ENCODE measurements around the gene NCKAP5.

Gene NCKAP5

DNA sequence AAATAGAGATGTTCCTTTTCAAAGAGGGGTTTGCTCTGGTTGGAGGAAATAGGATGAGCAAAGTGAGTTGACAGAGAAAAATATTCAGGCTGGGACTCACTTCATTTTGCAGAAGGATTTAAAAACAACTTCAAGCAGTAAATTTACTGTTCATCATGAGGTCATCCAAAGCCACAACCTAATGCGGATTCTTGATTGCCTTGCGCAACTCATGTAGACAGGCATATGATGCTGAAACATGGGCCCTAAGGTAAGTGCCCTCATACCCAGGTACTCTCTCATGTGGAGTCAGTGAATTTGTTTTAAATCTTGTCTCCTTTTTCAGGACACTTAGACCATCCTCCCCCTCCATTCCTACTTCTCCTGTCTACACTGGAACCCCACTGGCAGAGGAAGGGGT, 846.3 kb downstream of the NCKAP5 start:
- Histone ChIP-seq H3F3A (ENCODE audit: insufficient read depth, low read length) (no peaks in the 10 kb centered on the region), H3K4me2 (ENCODE audit: low read length) (no peak overlapping the region)
- TF ChIP-seq, protein P1, sequence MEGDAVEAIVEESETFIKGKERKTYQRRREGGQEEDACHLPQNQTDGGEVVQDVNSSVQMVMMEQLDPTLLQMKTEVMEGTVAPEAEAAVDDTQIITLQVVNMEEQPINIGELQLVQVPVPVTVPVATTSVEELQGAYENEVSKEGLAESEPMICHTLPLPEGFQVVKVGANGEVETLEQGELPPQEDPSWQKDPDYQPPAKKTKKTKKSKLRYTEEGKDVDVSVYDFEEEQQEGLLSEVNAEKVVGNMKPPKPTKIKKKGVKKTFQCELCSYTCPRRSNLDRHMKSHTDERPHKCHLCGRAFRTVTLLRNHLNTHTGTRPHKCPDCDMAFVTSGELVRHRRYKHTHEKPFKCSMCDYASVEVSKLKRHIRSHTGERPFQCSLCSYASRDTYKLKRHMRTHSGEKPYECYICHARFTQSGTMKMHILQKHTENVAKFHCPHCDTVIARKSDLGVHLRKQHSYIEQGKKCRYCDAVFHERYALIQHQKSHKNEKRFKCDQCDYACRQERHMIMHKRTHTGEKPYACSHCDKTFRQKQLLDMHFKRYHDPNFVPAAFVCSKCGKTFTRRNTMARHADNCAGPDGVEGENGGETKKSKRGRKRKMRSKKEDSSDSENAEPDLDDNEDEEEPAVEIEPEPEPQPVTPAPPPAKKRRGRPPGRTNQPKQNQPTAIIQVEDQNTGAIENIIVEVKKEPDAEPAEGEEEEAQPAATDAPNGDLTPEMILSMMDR (IDR thresholded peaks at IDR 0.05; ENCODE audit: low read length), result no peak
- no peak for TF ChIP-seq EZH2 (IDR thresholded peaks at IDR 0.05; ENCODE audit: borderline replicate concordance, low read length)

DNA sequence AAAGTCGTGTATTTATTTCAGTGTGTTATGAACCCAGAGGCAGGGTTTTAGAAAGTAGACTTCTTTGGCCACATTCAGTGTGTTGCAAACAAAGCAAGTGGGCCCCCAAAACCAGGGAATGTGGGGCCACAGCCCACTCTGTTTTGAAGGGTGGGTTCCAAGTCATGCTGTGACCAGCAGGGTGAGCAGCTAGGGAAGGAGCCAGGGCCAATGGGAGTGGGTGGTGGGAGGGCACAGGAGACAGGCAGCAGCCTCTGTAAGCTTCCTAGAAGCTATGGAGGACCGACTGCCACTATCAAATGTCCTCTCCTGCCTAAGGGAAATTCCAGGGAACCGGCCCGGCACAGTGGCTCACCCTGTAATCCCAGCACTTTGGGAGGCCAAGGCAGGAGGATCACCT, 847.9 kb downstream of the NCKAP5 start:
- Histone ChIP-seq H3F3A (ENCODE audit: insufficient read depth, low read length) (no peaks in the 10 kb centered on the region), H3K27ac (ENCODE audit: low read depth, low read length, poor library complexity, severe bottlenecking) (no peak overlapping the region), H4K20me1 (ENCODE audit: insufficient read depth, low read length) (no peaks in the 10 kb centered on the region), H3K27me3 (ENCODE audit: insufficient read depth, low read length) (no peaks in the 10 kb centered on the region), H3K9me3 (ENCODE audit: low read length) (no peaks in the 10 kb centered on the region), H3K4me3 (ENCODE audit: low read depth, low read length, poor library complexity, severe bottlenecking) (no peak overlapping the region), H2AFZ (ENCODE audit: low read length) (no peak overlapping the region), H3K4me1 (ENCODE audit: insufficient read depth, low read length, severe bottlenecking) (peaks cover 10% of the 10 kb centered on the region), H3K9me2 (ENCODE audit: low read depth, low read length) (no peaks in the 10 kb centered on the region), H3K79me2 (ENCODE audit: insufficient read depth, low read length) (no peaks in the 10 kb centered on the region), H3K4me2 (ENCODE audit: low read length) (no peak overlapping the region), H3K9ac (ENCODE audit: low read length) (no peak overlapping the region), H3K36me3 (ENCODE audit: insufficient read depth, low read length) (no peaks in the 10 kb centered on the region)
- TF ChIP-seq, protein P1 (IDR thresholded peaks at IDR 0.05; ENCODE audit: low read length), result no peak
- TF ChIP-seq EZH2 (IDR thresholded peaks at IDR 0.05; ENCODE audit: borderline replicate concordance, low read length), result no peak

More for the DNA sequence above, 846.3 kb downstream of the NCKAP5 start:
- no peak overlapping the region for H3K9ac ChIP-seq (ENCODE audit: low read length)
- no peak overlapping the region for H3K4me3 ChIP-seq (ENCODE audit: low read depth, low read length, poor library complexity, severe bottlenecking)
- H3K9me3 ChIP-seq (ENCODE audit: low read length), result no peaks in the 10 kb centered on the region
- no peaks in the 10 kb centered on the region for H3K27me3 ChIP-seq (ENCODE audit: insufficient read depth, low read length)
- no peaks in the 10 kb centered on the region for H3K4me1 ChIP-seq (ENCODE audit: insufficient read depth, low read length, severe bottlenecking)
- no peaks in the 10 kb centered on the region for H3K79me2 ChIP-seq (ENCODE audit: insufficient read depth, low read length)
- no peak overlapping the region for H3K27ac ChIP-seq (ENCODE audit: low read depth, low read length, poor library complexity, severe bottlenecking)
- H3K9me2 ChIP-seq (ENCODE audit: low read depth, low read length), result no peaks in the 10 kb centered on the region
- no peaks in the 10 kb centered on the region for H4K20me1 ChIP-seq (ENCODE audit: insufficient read depth, low read length)
- H3K36me3 ChIP-seq (ENCODE audit: insufficient read depth, low read length), result no peaks in the 10 kb centered on the region
- no peak overlapping the region for H2AFZ ChIP-seq (ENCODE audit: low read length)

DNA sequence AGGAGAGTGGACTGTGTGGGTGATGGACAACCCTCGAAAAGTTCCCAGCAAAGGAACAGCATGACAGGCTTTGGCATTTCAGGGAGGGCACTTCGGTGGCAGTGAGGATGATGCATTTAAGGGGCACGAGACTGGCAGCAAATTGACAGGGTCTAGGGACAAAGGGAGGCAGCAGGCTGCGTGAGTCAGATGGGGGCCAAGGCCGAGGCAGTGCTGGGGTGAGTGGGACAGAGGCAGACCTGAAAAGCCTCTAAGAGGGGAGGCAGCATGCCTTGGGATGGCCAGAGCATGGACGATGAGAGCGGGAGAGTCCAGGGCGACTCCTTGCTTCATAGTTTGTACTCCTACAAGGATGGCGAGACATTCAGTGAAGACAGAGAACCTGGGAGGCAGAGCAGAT, 848.8 kb downstream of the NCKAP5 start:
- H3K9ac ChIP-seq (ENCODE audit: low read length), result no peak overlapping the region
- H3K27me3 ChIP-seq (ENCODE audit: insufficient read depth, low read length), result no peaks in the 10 kb centered on the region
- H3F3A ChIP-seq (ENCODE audit: insufficient read depth, low read length), result no peaks in the 10 kb centered on the region
- H3K27ac ChIP-seq (ENCODE audit: low read depth, low read length, poor library complexity, severe bottlenecking), result no peak overlapping the region
- peaks cover 18% of the 10 kb centered on the region for H3K4me1 ChIP-seq (ENCODE audit: insufficient read depth, low read length, severe bottlenecking)
- H3K9me2 ChIP-seq (ENCODE audit: low read depth, low read length), result no peaks in the 10 kb centered on the region
- no peak for TF ChIP-seq EZH2 (IDR thresholded peaks at IDR 0.05; ENCODE audit: borderline replicate concordance, low read length)
- TF ChIP-seq, protein P1 (IDR thresholded peaks at IDR 0.05; ENCODE audit: low read length), result no peak
- H3K9me3 ChIP-seq (ENCODE audit: low read length), result no peaks in the 10 kb centered on the region
- H2AFZ ChIP-seq (ENCODE audit: low read length), result no peak overlapping the region
- no peak overlapping the region for H3K4me2 ChIP-seq (ENCODE audit: low read length)
- H3K4me3 ChIP-seq (ENCODE audit: low read depth, low read length, poor library complexity, severe bottlenecking), result no peak overlapping the region
- no peaks in the 10 kb centered on the region for H4K20me1 ChIP-seq (ENCODE audit: insufficient read depth, low read length)
- H3K36me3 ChIP-seq (ENCODE audit: insufficient read depth, low read length), result no peaks in the 10 kb centered on the region
- H3K79me2 ChIP-seq (ENCODE audit: insufficient read depth, low read length), result no peaks in the 10 kb centered on the region
